Neuronal stem cell (in vitro differentiated cells): Measurements from ENCODE around the gene CBX3. TPM values are rescaled to one million over a fixed set of nuclear protein-coding genes. Genes with fewer than 3 reads are reported as not detected.
"Not testable (repeated sequence)": the region's sequence is repeated elsewhere in the genome, so short reads cannot be mapped to it uniquely, and the experiment has no call there.

Experiments used
- DNase-seq: peaks from one replicate; pipeline ENCODE4 v3.0.0-alpha.2; 2013; ENCODE audit warnings: low spot score
- H2AFZ ChIP-seq: one replicate; pipeline ENCODE4 v1.6.1; 2013; ENCODE audit warnings: mild to moderate bottlenecking, low read length, inconsistent platforms
- H2AK5ac ChIP-seq: 2 replicates; pipeline ENCODE4 v1.6.1; 2013; ENCODE audit warnings: low read depth, mild to moderate bottlenecking, inconsistent platforms, low read length, moderate library complexity, mixed read lengths
- H2BK120ac ChIP-seq: 2 replicates; pipeline ENCODE4 v1.6.1; 2013; ENCODE audit warnings: low read depth, mild to moderate bottlenecking, inconsistent platforms, low read length, moderate library complexity, mixed read lengths
- H2BK12ac ChIP-seq: one replicate; pipeline ENCODE4 v1.6.1; 2013; ENCODE audit warnings: low read length, inconsistent platforms
- H2BK15ac ChIP-seq: 2 replicates; pipeline ENCODE4 v1.6.1; 2013; ENCODE audit warnings: mild to moderate bottlenecking, low read length, inconsistent platforms, mixed read lengths
- H2BK5ac ChIP-seq: one replicate; pipeline ENCODE4 v1.6.1; 2013; ENCODE audit warnings: inconsistent platforms, mild to moderate bottlenecking, low read length, moderate library complexity
- H3K14ac ChIP-seq: one replicate; pipeline ENCODE4 v1.6.1; 2013; ENCODE audit warnings: low read length, inconsistent platforms
- H3K18ac ChIP-seq: 2 replicates; pipeline ENCODE4 v1.6.1; 2013; ENCODE audit warnings: low read length, inconsistent platforms
- H3K23ac ChIP-seq: 2 replicates; pipeline ENCODE4 v1.6.1; 2013; ENCODE audit warnings: low read depth, mild to moderate bottlenecking, mixed read lengths, low read length, inconsistent platforms; ENCODE audit not compliant: poor library complexity
- H3K27ac ChIP-seq: replicated peaks from 3 replicates; pipeline ENCODE4 v1.5.1; 2013; ENCODE audit warnings: low read length, inconsistent platforms
- H3K27me3 ChIP-seq, 3 experiments: 2 replicates each; pipeline ENCODE4 v1.6.1; 2013; ENCODE audit warnings: low read length in 3 of 3, mild to moderate bottlenecking in 2 of 3, inconsistent platforms in 1 of 3, low read depth in 1 of 3, mixed read lengths in 1 of 3, moderate library complexity in 1 of 3; ENCODE audit not compliant: control insufficient read depth in 3 of 3, insufficient read depth in 3 of 3
- H3K36me3 ChIP-seq, 2 donors: replicated peaks in 1 of 2; 2 replicates each; pipeline ENCODE4 v1.6.1; 2013; ENCODE audit warnings: low read length in 2 of 2; ENCODE audit not compliant: control insufficient read depth in 2 of 2, insufficient read depth in 2 of 2
- H3K4ac ChIP-seq: 2 replicates; pipeline ENCODE4 v1.6.1; 2013; ENCODE audit warnings: inconsistent platforms, mild to moderate bottlenecking, low read length, moderate library complexity
- H3K4me1 ChIP-seq, 2 donors: 1 replicate in 1 of 2; 2 replicates in 1 of 2; pipeline ENCODE4 v1.6.1; 2013; ENCODE audit warnings: low read length in 2 of 2, low read depth in 1 of 2; ENCODE audit not compliant: control insufficient read depth in 2 of 2, insufficient read depth in 1 of 2
- H3K4me2 ChIP-seq: one replicate; pipeline ENCODE4 v1.6.1; 2013; ENCODE audit warnings: mild to moderate bottlenecking, low read length, inconsistent platforms; ENCODE audit not compliant: insufficient read depth, poor library complexity, severe bottlenecking
- H3K4me3 ChIP-seq, 2 donors: 2 replicates each; pipeline ENCODE4 v1.5.1; 2013; ENCODE audit warnings: low read length in 2 of 2, mild to moderate bottlenecking in 2 of 2, inconsistent platforms in 1 of 2, moderate library complexity in 1 of 2
- H3K79me1 ChIP-seq: one replicate; pipeline ENCODE4 v1.6.1; 2013; ENCODE audit warnings: low read depth, mild to moderate bottlenecking, inconsistent platforms, low read length, moderate library complexity
- H3K9ac ChIP-seq: one replicate; pipeline ENCODE4 v1.6.1; 2013; ENCODE audit warnings: mild to moderate bottlenecking, low read depth, low read length, inconsistent platforms; ENCODE audit not compliant: poor library complexity
- H3K9me3 ChIP-seq, 2 donors: replicated peaks in 1 of 2; 2 replicates each; pipeline versions ENCODE3 to v1.6.1; 2013; ENCODE audit warnings: low read length in 2 of 2, mild to moderate bottlenecking in 2 of 2, inconsistent platforms in 1 of 2, low read depth in 1 of 2, mixed read lengths in 1 of 2, moderate library complexity in 1 of 2; ENCODE audit not compliant: control insufficient read depth in 2 of 2, insufficient read depth in 1 of 2
- H4K8ac ChIP-seq: one replicate; pipeline ENCODE4 v1.6.1; 2013; ENCODE audit warnings: low read depth, mild to moderate bottlenecking, inconsistent platforms, low read length, moderate library complexity
- H4K91ac ChIP-seq: one replicate; pipeline ENCODE4 v1.6.1; 2013; ENCODE audit warnings: low read length, low read depth, mild to moderate bottlenecking, inconsistent platforms; ENCODE audit not compliant: poor library complexity
- WGBS, 2 donors: extraction: QIAGEN DNeasy Blood & Tissue Kit; methylation state at CpG; one replicate each; pipeline ENCODE4 v1.1.7; 2013; ENCODE audit warnings: missing lambda C conversion rate in 2 of 2, mixed read lengths in 1 of 2; ENCODE audit not compliant: insufficient read length in 2 of 2, insufficient replicate concordance in 1 of 2; ENCODE audit errors: extremely low coverage in 2 of 2; 5-methylcytosine and 5-hydroxymethylcytosine counted together
- polyA plus RNA-seq, 2 experiments: library from polyadenylated mRNA; stranded (reverse); fragments of 200-250 nt; gene quantifications; one replicate each; pipeline ENCODE4 v1.2.3, GENCODE V29; 2013

The CBX3 gene
- 207 TPM for polyA plus RNA-seq (2013, experiment 1 of 2)
- polyA plus RNA-seq (2013, experiment 2 of 2): 215 TPM

GRCh38 chr7:26201247-26202018, at the start of gene CBX3:
Gene CBX3 (plus strand): TSS chr7:26201745. CDS start chr7:26202999, 1,254 bp downstream.
- peak within 1 kb of the TSS; percentile 98 for H3K23ac ChIP-seq
- H2BK15ac ChIP-seq: peak within 1 kb of the TSS; percentile 98
- H3K9ac ChIP-seq: peak within 1 kb of the TSS; percentile 98
- peaks cover 5% of the 10 kb centered on the region for H3K79me1 ChIP-seq
- peak within 1 kb of the TSS; percentile 100 for H3K27ac ChIP-seq
- H2BK12ac ChIP-seq: peak within 1 kb of the TSS; percentile 73
- WGBS, 2 donors: no CpG with 5 or more reads among the region's 86 CpGs
- H3K14ac ChIP-seq: peak within 1 kb of the TSS; percentile 99
- peak within 1 kb of the TSS; percentile 99 for H4K91ac ChIP-seq
- H2AK5ac ChIP-seq: peak within 1 kb of the TSS; percentile 98
- peak within 1 kb of the TSS; percentile 87 for H2AFZ ChIP-seq
- peak within 1 kb of the TSS; percentile 82 for H3K4me2 ChIP-seq
- H3K4me1 ChIP-seq: peaks cover 3 to 5% of the 10 kb centered on the region in 2 donors
- H3K4me3 ChIP-seq: peak within 1 kb of the TSS; percentile 85 to 94
- peak within 1 kb of the TSS; percentile 99 for H2BK120ac ChIP-seq
- H3K18ac ChIP-seq: peak within 1 kb of the TSS; percentile 100
- no peaks in the 10 kb centered on the region for H3K27me3 ChIP-seq
- no peak within 1 kb of the TSS for H4K8ac ChIP-seq
- H3K9me3 ChIP-seq: no peaks in the 10 kb centered on the region
- H3K36me3 ChIP-seq: peaks cover 6 to 69% of the 10 kb centered on the region in 2 donors
- peak; percentile 94 for DNase-seq
- peak within 1 kb of the TSS; percentile 99 for H3K4ac ChIP-seq
- H2BK5ac ChIP-seq: peak within 1 kb of the TSS; percentile 100

GRCh38 chr7:26151953-26152781, 49.4 kb upstream of the CBX3 start, which contains the start of gene NFE2L3:
Gene NFE2L3 (plus strand): TSS chr7:26152198. CDS start chr7:26152499, 301 bp downstream.
- H2AK5ac ChIP-seq: no peak within 1 kb of the TSS
- peak within 1 kb of the TSS; percentile 88 for H3K18ac ChIP-seq
- no peak within 1 kb of the TSS for H2BK120ac ChIP-seq
- H3K36me3 ChIP-seq: no peaks in the 10 kb centered on the region
- no peak within 1 kb of the TSS for H3K4ac ChIP-seq
- peak within 1 kb of the TSS; percentile 12 for H3K23ac ChIP-seq
- peaks cover 0 to 11% of the 10 kb centered on the region in 2 donors for H3K4me1 ChIP-seq
- no peak within 1 kb of the TSS for H2BK5ac ChIP-seq
- H3K9ac ChIP-seq: peak within 1 kb of the TSS; percentile 79
- peak within 1 kb of the TSS; percentile 31 for H2BK15ac ChIP-seq
- H3K9me3 ChIP-seq: peaks cover 2 to 8% of the 10 kb centered on the region in 2 donors
- H4K91ac ChIP-seq: peak within 1 kb of the TSS; percentile 19
- H3K27me3 ChIP-seq: peaks cover 9 to 57% (median 28%) of the 10 kb centered on the region in 3 experiments
- DNase-seq: peak; percentile 53
- no peaks in the 10 kb centered on the region for H3K79me1 ChIP-seq
- no CpG with 5 or more reads among the region's 95 CpGs for WGBS, 2 donors
- peak within 1 kb of the TSS; percentile 95 for H2AFZ ChIP-seq
- H3K4me3 ChIP-seq: peak within 1 kb of the TSS; percentile 48 to 88
- H3K4me2 ChIP-seq: peak within 1 kb of the TSS; percentile 95
- no peak within 1 kb of the TSS for H4K8ac ChIP-seq
- H3K14ac ChIP-seq: no peak within 1 kb of the TSS
- no peak within 1 kb of the TSS for H3K27ac ChIP-seq
- H2BK12ac ChIP-seq: no peak within 1 kb of the TSS

GRCh38 chr7:26152782-26153240, 48.7 kb upstream of the CBX3 start:
- Histone ChIP-seq H3K23ac (peak overlapping the region; percentile 12), H3K9ac (peak overlapping the region; percentile 34), H3K27me3 (peaks cover 9 to 57% (median 28%) of the 10 kb centered on the region in 3 experiments), H3K4me1 (peaks cover 0 to 11% of the 10 kb centered on the region in 2 donors), H3K4me3 (peak overlapping the region; percentile 48 to 88), H3K18ac (peak overlapping the region; percentile 52), H3K4me2 (peak overlapping the region; percentile 95), H2BK15ac (peak overlapping the region; percentile 31), H2AFZ (peak overlapping the region; percentile 95)
- H2BK5ac ChIP-seq, H2AK5ac ChIP-seq, H3K36me3 ChIP-seq, H4K8ac ChIP-seq, H3K79me1 ChIP-seq, H2BK12ac ChIP-seq, H3K9me3 ChIP-seq, H3K27ac ChIP-seq, H4K91ac ChIP-seq, H2BK120ac ChIP-seq, H3K14ac ChIP-seq, DNase-seq, H3K4ac ChIP-seq: not testable (repeated sequence)
- no CpG with 5 or more reads among the region's 54 CpGs for WGBS, 2 donors
